Neural cell (in vitro differentiated cells): ENCODE results near the gene IPO8. TPM values are rescaled to one million over a fixed set of nuclear protein-coding genes. Genes with fewer than 3 reads are reported as not detected.

Experiments
- H2AFZ ChIP-seq: fragments of 200-600, 300-800 bp; sonication (generic), shearing (Covaris generic); 2 replicates; pipeline ENCODE4 v1.6.0; 2014; ENCODE audit warnings: low read depth, mild to moderate bottlenecking, antibody characterized with exemption, low read length, moderate library complexity
- H3F3A ChIP-seq: fragments of 200-600 bp; shearing (Covaris generic); 2 replicates; pipeline ENCODE4 v1.6.1; 2016; ENCODE audit warnings: mild to moderate bottlenecking, moderate library complexity, mixed read lengths, antibody characterized with exemption, low read length; ENCODE audit not compliant: insufficient read depth, poor library complexity, severe bottlenecking
- H3K27ac ChIP-seq: fragments of 200-600, 300-800 bp; sonication (generic), shearing (Covaris generic); 2 replicates; pipeline ENCODE4 v1.5.1; 2014; ENCODE audit warnings: mild to moderate bottlenecking, low read length, moderate library complexity
- H3K27me3 ChIP-seq: fragments of 300-800, 200-600 bp; sonication (generic), shearing (Covaris generic); 2 replicates; pipeline ENCODE4 v1.6.0; 2014; ENCODE audit warnings: mild to moderate bottlenecking, low read depth, low read length, moderate library complexity; ENCODE audit not compliant: insufficient read depth
- H3K36me3 ChIP-seq: fragments of 300-800, 200-600 bp; sonication (generic), shearing (Covaris generic); 2 replicates; pipeline ENCODE4 v1.5.1; 2014; ENCODE audit warnings: mild to moderate bottlenecking, antibody characterized with exemption, low read length, moderate library complexity; ENCODE audit not compliant: insufficient read depth
- H3K4me2 ChIP-seq: fragments of 300-800, 200-600 bp; sonication (generic), shearing (Covaris generic); 2 replicates; pipeline ENCODE4 v1.6.0; 2014; ENCODE audit warnings: mild to moderate bottlenecking, low read length
- H3K4me3 ChIP-seq: fragments of 300-800, 200-600 bp; sonication (generic), shearing (Covaris generic); 2 replicates; pipeline ENCODE4 v1.5.1; 2014; ENCODE audit warnings: mild to moderate bottlenecking, low read length, moderate library complexity
- H3K79me2 ChIP-seq: fragments of 200-600 bp; shearing (Covaris generic); replicated peaks from 2 replicates; pipeline ENCODE4 v1.6.0; 2014; ENCODE audit warnings: mild to moderate bottlenecking, low read length, moderate library complexity; ENCODE audit not compliant: insufficient read depth
- H3K9ac ChIP-seq: fragments of 300-800, 200-600 bp; sonication (generic), shearing (Covaris generic); 2 replicates; pipeline ENCODE4 v1.6.1; 2016; ENCODE audit warnings: mild to moderate bottlenecking, low read length, mixed read lengths
- H3K9me2 ChIP-seq: fragments of 200-600 bp; shearing (Covaris generic); 2 replicates; pipeline ENCODE4 v1.6.1; 2016; ENCODE audit warnings: mild to moderate bottlenecking, low read length, mixed read lengths; ENCODE audit not compliant: insufficient read depth
- H3K9me3 ChIP-seq: fragments of 200-600, 300-800 bp; sonication (generic), shearing (Covaris generic); 2 replicates; pipeline ENCODE4 v1.6.1; 2016; ENCODE audit warnings: mild to moderate bottlenecking, mixed run types, low read length, moderate library complexity, mixed read lengths
- H4K20me1 ChIP-seq: fragments of 200-600 bp; shearing (Covaris generic); 2 replicates; pipeline ENCODE4 v1.6.1; 2016; ENCODE audit warnings: mild to moderate bottlenecking, mixed run types; ENCODE audit not compliant: insufficient read depth
- EP300 ChIP-seq: fragments of 450-650 bp; conservative IDR thresholded peaks from 2 replicates; pipeline ENCODE4 v1.6.1; 2014; ENCODE audit warnings: antibody characterized with exemption, mild to moderate bottlenecking, moderate library complexity; ENCODE audit not compliant: poor library complexity, severe bottlenecking
- EZH2 ChIP-seq: fragments of 200-600, 300-800 bp; shearing (Covaris generic), sonication (generic); IDR thresholded peaks from 2 replicates; pipeline ENCODE4 v1.6.1; 2014; ENCODE audit warnings: antibody characterized with exemption, low read length, borderline replicate concordance, mild to moderate bottlenecking; ENCODE audit not compliant: insufficient read depth, poor library complexity, severe bottlenecking
- MXI1 ChIP-seq: fragments of 450-650 bp; conservative IDR thresholded peaks from 2 replicates; pipeline ENCODE4 v1.6.1; 2014; ENCODE audit warnings: antibody characterized with exemption, mild to moderate bottlenecking; ENCODE audit not compliant: poor library complexity, severe bottlenecking
- POLR2AphosphoS5 ChIP-seq: IDR thresholded peaks from 2 replicates; pipeline ENCODE4 v1.6.1; 2012
- RAD21 ChIP-seq: fragments of 450-650 bp; conservative IDR thresholded peaks from 2 replicates; pipeline ENCODE4 v1.6.1; 2014; ENCODE audit warnings: antibody characterized with exemption, mild to moderate bottlenecking, moderate library complexity
- SMC3 ChIP-seq: fragments of 450-650 bp; conservative IDR thresholded peaks from 2 replicates; pipeline ENCODE4 v1.6.1; 2014; ENCODE audit warnings: antibody characterized with exemption, mild to moderate bottlenecking, moderate library complexity; ENCODE audit not compliant: poor library complexity
- TAF1 ChIP-seq: IDR thresholded peaks from 2 replicates; pipeline ENCODE4 v1.6.1; 2012; ENCODE audit warnings: low read depth
- polyA plus RNA-seq: library from polyadenylated mRNA; depleted of rRNA; stranded (reverse); fragments of >200 nt; gene quantifications from 2 replicates; pipeline ENCODE4 v1.2.3, GENCODE V29; 2014
- TF ChIP-seq, protein P1 (sequence below): fragments of 450-650 bp; IDR thresholded peaks from 2 replicates; pipeline ENCODE4 v1.5.1; 2014; ENCODE audit warnings: antibody characterized with exemption, mild to moderate bottlenecking, moderate library complexity; ENCODE audit not compliant: poor library complexity, severe bottlenecking
- TF ChIP-seq, protein P2 (sequence below): IDR thresholded peaks from 2 replicates; pipeline ENCODE4 v1.6.1; 2012; ENCODE audit warnings: borderline replicate concordance

IPO8 gene
- polyA plus RNA-seq, 1 donor from 2014 or later = 18.8 TPM

DNA sequence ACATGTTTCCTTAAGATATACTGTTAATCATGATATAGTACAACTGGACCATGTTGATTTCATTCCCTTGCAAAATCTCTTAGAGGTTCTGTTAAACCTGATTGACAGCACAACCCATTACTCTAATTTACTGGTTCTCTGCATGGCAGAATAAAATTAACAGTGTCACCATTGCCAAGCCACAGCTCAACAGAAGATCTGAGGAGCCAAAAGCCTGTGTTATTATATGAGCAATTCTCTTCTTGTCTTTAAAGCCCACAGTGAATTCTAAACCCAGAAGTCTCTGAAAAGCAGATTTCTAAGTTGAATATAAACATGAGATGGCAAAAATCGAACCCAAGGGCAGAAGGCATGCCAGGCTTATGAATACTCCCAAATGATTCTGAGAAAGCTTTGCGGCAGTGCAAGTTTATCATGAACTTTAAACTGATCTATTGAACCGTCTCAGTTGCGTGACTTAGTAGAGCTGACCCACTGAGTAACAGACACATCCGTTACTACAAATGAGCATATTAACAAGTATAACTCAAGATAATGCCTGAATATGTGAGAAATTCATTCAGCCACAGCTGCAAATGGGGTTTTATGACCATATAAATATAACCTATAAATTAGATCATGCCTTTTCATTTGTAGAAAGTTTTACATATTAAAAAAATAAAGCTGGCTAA is 78.2 kb downstream of the IPO8 start:
- Histone ChIP-seq H3K36me3 (no peaks in the 10 kb centered on the region), H2AFZ (no peak overlapping the region), H3K27me3 (no peaks in the 10 kb centered on the region), H3K9me3 (no peaks in the 10 kb centered on the region), H3K4me3 (no peak overlapping the region), H3K9ac (no peak overlapping the region), H3K4me2 (no peak overlapping the region), H4K20me1 (no peaks in the 10 kb centered on the region), H3K9me2 (no peaks in the 10 kb centered on the region), H3F3A (no peaks in the 10 kb centered on the region), H3K27ac (no peak overlapping the region), H3K79me2 (no peaks in the 10 kb centered on the region)
- TF ChIP-seq SMC3 (no peak), RAD21 (no peak), POLR2AphosphoS5 (no peak), MXI1 (no peak), EZH2 (no peak), EP300 (no peak), TAF1 (no peak)
- TF ChIP-seq, protein P1, sequence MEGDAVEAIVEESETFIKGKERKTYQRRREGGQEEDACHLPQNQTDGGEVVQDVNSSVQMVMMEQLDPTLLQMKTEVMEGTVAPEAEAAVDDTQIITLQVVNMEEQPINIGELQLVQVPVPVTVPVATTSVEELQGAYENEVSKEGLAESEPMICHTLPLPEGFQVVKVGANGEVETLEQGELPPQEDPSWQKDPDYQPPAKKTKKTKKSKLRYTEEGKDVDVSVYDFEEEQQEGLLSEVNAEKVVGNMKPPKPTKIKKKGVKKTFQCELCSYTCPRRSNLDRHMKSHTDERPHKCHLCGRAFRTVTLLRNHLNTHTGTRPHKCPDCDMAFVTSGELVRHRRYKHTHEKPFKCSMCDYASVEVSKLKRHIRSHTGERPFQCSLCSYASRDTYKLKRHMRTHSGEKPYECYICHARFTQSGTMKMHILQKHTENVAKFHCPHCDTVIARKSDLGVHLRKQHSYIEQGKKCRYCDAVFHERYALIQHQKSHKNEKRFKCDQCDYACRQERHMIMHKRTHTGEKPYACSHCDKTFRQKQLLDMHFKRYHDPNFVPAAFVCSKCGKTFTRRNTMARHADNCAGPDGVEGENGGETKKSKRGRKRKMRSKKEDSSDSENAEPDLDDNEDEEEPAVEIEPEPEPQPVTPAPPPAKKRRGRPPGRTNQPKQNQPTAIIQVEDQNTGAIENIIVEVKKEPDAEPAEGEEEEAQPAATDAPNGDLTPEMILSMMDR = no peak
- TF ChIP-seq, protein P2, sequence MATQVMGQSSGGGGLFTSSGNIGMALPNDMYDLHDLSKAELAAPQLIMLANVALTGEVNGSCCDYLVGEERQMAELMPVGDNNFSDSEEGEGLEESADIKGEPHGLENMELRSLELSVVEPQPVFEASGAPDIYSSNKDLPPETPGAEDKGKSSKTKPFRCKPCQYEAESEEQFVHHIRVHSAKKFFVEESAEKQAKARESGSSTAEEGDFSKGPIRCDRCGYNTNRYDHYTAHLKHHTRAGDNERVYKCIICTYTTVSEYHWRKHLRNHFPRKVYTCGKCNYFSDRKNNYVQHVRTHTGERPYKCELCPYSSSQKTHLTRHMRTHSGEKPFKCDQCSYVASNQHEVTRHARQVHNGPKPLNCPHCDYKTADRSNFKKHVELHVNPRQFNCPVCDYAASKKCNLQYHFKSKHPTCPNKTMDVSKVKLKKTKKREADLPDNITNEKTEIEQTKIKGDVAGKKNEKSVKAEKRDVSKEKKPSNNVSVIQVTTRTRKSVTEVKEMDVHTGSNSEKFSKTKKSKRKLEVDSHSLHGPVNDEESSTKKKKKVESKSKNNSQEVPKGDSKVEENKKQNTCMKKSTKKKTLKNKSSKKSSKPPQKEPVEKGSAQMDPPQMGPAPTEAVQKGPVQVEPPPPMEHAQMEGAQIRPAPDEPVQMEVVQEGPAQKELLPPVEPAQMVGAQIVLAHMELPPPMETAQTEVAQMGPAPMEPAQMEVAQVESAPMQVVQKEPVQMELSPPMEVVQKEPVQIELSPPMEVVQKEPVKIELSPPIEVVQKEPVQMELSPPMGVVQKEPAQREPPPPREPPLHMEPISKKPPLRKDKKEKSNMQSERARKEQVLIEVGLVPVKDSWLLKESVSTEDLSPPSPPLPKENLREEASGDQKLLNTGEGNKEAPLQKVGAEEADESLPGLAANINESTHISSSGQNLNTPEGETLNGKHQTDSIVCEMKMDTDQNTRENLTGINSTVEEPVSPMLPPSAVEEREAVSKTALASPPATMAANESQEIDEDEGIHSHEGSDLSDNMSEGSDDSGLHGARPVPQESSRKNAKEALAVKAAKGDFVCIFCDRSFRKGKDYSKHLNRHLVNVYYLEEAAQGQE = no peak

DNA sequence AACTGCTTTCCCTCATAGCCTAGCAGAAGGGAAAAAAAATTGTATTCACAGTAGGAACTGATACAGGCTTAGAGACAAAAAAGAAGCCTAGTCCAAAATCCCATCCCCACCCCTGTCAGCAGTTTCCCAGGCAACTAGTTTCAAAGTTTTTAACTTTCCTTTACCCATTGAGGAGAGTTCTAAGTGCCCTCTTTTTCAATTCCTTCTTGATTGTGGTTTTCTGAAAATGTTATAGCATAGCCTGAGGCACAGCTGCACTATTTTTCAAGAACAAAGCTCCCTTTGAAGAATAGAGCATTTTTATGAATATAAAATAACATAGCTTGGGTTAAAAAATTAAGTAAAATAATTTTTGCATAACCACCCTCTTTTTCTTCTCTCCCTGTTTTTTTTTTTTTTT is 81.6 kb downstream of the IPO8 start:
- Histone ChIP-seq H3K36me3 (no peaks in the 10 kb centered on the region), H3F3A (no peaks in the 10 kb centered on the region), H3K4me3 (no peak overlapping the region), H3K9me3 (no peaks in the 10 kb centered on the region), H3K9ac (no peak overlapping the region), H3K27me3 (no peaks in the 10 kb centered on the region), H2AFZ (no peak overlapping the region), H3K79me2 (no peaks in the 10 kb centered on the region), H3K27ac (no peak overlapping the region), H3K4me2 (no peak overlapping the region), H3K9me2 (no peaks in the 10 kb centered on the region), H4K20me1 (no peaks in the 10 kb centered on the region)
- no peak for TF ChIP-seq RAD21
- TF ChIP-seq EP300 = no peak
- TF ChIP-seq MXI1 = no peak
